ENCODE measurements around the gene CCDC27.

GRCh38 chr1:3744646-3745045 is 7.6 kb upstream of the CCDC27 start:
- TF ChIP-seq CTCF (conservative IDR thresholded peaks at IDR 0.05; ENCODE audit: low read depth, low read length) (no peak), EZH2phosphoT487 (IDR thresholded peaks at IDR 0.05; ENCODE audit: borderline replicate concordance, low read length) (no peak), EZH2 (IDR thresholded peaks at IDR 0.05; ENCODE audit: low read length, unreplicated experiment) (no peak)
